ENCODE measurements around the gene ZNF804A. TPM values are rescaled to one million over a fixed set of nuclear protein-coding genes. Genes with fewer than 3 reads are reported as not detected.
"Not testable (repeated sequence)": the region's sequence is repeated elsewhere in the genome, so short reads cannot be mapped to it uniquely, and the experiment has no call there.

The ZNF804A gene
- total RNA-seq, 1 donor from 2014 or later, result not detected

- H3K36me3 ChIP-seq (ENCODE audit: control insufficient read depth, insufficient read depth, low read length), result no peaks in the 10 kb centered on the region
- TF ChIP-seq CTCF (IDR thresholded peaks at IDR 0.05; ENCODE audit: insufficient read depth, low read length, poor library complexity, severe bottlenecking), result no peak
- no peak overlapping the region for H3K4me3 ChIP-seq (ENCODE audit: low read depth, low read length)
- no peaks in the 10 kb centered on the region for H3K27me3 ChIP-seq (ENCODE audit: control insufficient read depth, insufficient read depth, low read length)
- no peak for DNase-seq (ENCODE audit: low read depth)
Observed at GRCh38 chr2:184756885-184757284, 158.6 kb downstream of the ZNF804A start.

GRCh38 chr2:184759557-184760255 lies 161.4 kb downstream of the ZNF804A start:
- not testable (repeated sequence) for H3K4me3 ChIP-seq (ENCODE audit: low read depth, low read length); DNase-seq (ENCODE audit: low read depth); H3K36me3 ChIP-seq (ENCODE audit: control insufficient read depth, insufficient read depth, low read length); H3K27me3 ChIP-seq (ENCODE audit: control insufficient read depth, insufficient read depth, low read length)

- no peak for DNase-seq (ENCODE audit: low read depth)
- Histone ChIP-seq H3K27me3 (ENCODE audit: control insufficient read depth, insufficient read depth, low read length) (no peaks in the 10 kb centered on the region), H3K4me3 (ENCODE audit: low read depth, low read length) (no peak overlapping the region), H3K36me3 (ENCODE audit: control insufficient read depth, insufficient read depth, low read length) (no peaks in the 10 kb centered on the region)
- TF ChIP-seq CTCF (IDR thresholded peaks at IDR 0.05; ENCODE audit: insufficient read depth, low read length, poor library complexity, severe bottlenecking), result no peak
Observed at GRCh38 chr2:184760931-184761330, 162.6 kb downstream of the ZNF804A start.

GRCh38 chr2:184765112-184765895 lies 167.0 kb downstream of the ZNF804A start:
- DNase-seq (ENCODE audit: low read depth), result no peak
- Histone ChIP-seq H3K36me3 (ENCODE audit: control insufficient read depth, insufficient read depth, low read length) (no peaks in the 10 kb centered on the region), H3K27me3 (ENCODE audit: control insufficient read depth, insufficient read depth, low read length) (no peaks in the 10 kb centered on the region), H3K4me3 (ENCODE audit: low read depth, low read length) (no peak overlapping the region)
- TF ChIP-seq CTCF (IDR thresholded peaks at IDR 0.05; ENCODE audit: insufficient read depth, low read length, poor library complexity, severe bottlenecking), result no peak

GRCh38 chr2:184767059-184767458 lies 168.7 kb downstream of the ZNF804A start:
- no peaks in the 10 kb centered on the region for H3K27me3 ChIP-seq (ENCODE audit: control insufficient read depth, insufficient read depth, low read length)
- no peaks in the 10 kb centered on the region for H3K36me3 ChIP-seq (ENCODE audit: control insufficient read depth, insufficient read depth, low read length)
- TF ChIP-seq CTCF (IDR thresholded peaks at IDR 0.05; ENCODE audit: insufficient read depth, low read length, poor library complexity, severe bottlenecking), result no peak
- no peak for DNase-seq (ENCODE audit: low read depth)
- no peak overlapping the region for H3K4me3 ChIP-seq (ENCODE audit: low read depth, low read length)

GRCh38 chr2:184769023-184769422 lies 170.7 kb downstream of the ZNF804A start:
- no peak for TF ChIP-seq CTCF (IDR thresholded peaks at IDR 0.05; ENCODE audit: insufficient read depth, low read length, poor library complexity, severe bottlenecking)
- Histone ChIP-seq H3K36me3 (ENCODE audit: control insufficient read depth, insufficient read depth, low read length) (no peaks in the 10 kb centered on the region), H3K4me3 (ENCODE audit: low read depth, low read length) (no peak overlapping the region), H3K27me3 (ENCODE audit: control insufficient read depth, insufficient read depth, low read length) (no peaks in the 10 kb centered on the region)
- DNase-seq (ENCODE audit: low read depth), result no peak
